A549 (cell line): ENCODE measurements around the gene DNMT3B. TPM values are rescaled to one million over a fixed set of nuclear protein-coding genes. Genes with fewer than 3 reads are reported as not detected.

Source experiments
- ATAC-seq, 2 experiments: fragments of 200-7000 bp in 1 of 2; fragments of >200 bp in 1 of 2; cut with Nextera tagmentation in 1 of 2; cut with Tn5 transposase in 1 of 2; 3 replicates each; pipeline versions ENCODE4 v1.8.0 to v1.9.1; 2018 to 2020; ENCODE audit warnings: mild to moderate bottlenecking in 1 of 2, moderate library complexity in 1 of 2
- CTCF ChIA-PET: fragments of 300-600 bp; sonication (Branson Sonifier 250); formaldehyde crosslinking; extraction: SDS; loops from one replicate; lab custom pipeline; 2021; ENCODE audit warnings: antibody characterized with exemption, inconsistent platforms; lab: Yijun Ruan, JAX
- POLR2A ChIA-PET: fragments of 350-600 bp; formaldehyde crosslinking; extraction: SDS; loops from one replicate; lab custom pipeline; 2021; ENCODE audit warnings: antibody characterized with exemption, inconsistent platforms; lab: Yijun Ruan, JAX
- DNase-seq, 2 experiments: peaks; one replicate each; pipeline versions ENCODE4 v3.0.0 to v3.0.0-alpha.2; 2011 to 2016; ENCODE audit warnings: low read depth in 1 of 2, low spot score in 1 of 2
- FAIRE-seq: peaks from 2 replicates; lab custom pipeline; 2011; peaks lifted over from hg19 to GRCh38; lab: Jason Lieb, UNC
- H3K27ac ChIP-seq, 2 experiments: fragments of >200 bp; sonication (Bioruptor Twin); formaldehyde crosslinking; 3 replicates each; pipeline ENCODE4 v1.5.1; 2016 to 2017
- H3K4me1 ChIP-seq: fragments of >200 bp; sonication (Bioruptor Twin); formaldehyde crosslinking; 3 replicates; pipeline ENCODE4 v1.6.1; 2016
- H3K4me2 ChIP-seq: fragments of >200 bp; sonication (Bioruptor Twin); formaldehyde crosslinking; 3 replicates; pipeline ENCODE4 v1.6.1; 2016
- H3K4me3 ChIP-seq: fragments of >200 bp; sonication (Bioruptor Twin); formaldehyde crosslinking; 3 replicates; pipeline ENCODE4 v1.5.1; 2016
- H3K9me3 ChIP-seq: fragments of >200 bp; sonication (Bioruptor Twin); formaldehyde crosslinking; 3 replicates; pipeline ENCODE4 v1.6.1; 2016
- ATOH8 ChIP-seq: fragments of 250-450 bp; sonication (Bioruptor Pico); IDR thresholded peaks from 2 replicates; pipeline ENCODE4 v1.5.0; 2020; ENCODE audit warnings: low read depth, mild to moderate bottlenecking, moderate library complexity
- BCL3 ChIP-seq: fragments of >200 bp; sonication (Bioruptor Twin); formaldehyde crosslinking; IDR thresholded peaks from 3 replicates; pipeline ENCODE4 v1.6.1; 2016
- CBX8 ChIP-seq: fragments of 200-600 bp; sonication (generic); IDR thresholded peaks from 2 replicates; pipeline ENCODE4 v1.6.1; 2016
- E2F6 ChIP-seq: IDR thresholded peaks from 2 replicates; pipeline ENCODE4 v1.6.1; 2012; ENCODE audit warnings: low read depth, borderline replicate concordance
- FOSB ChIP-seq: fragments of 250-450 bp; sonication (Bioruptor Pico); IDR thresholded peaks from 2 replicates; pipeline ENCODE4 v1.5.0; 2020; ENCODE audit warnings: mild to moderate bottlenecking, moderate library complexity
- FOSL2 ChIP-seq, 2 experiments: fragments of 450-650 bp in 1 of 2; fragments of >200 bp in 1 of 2; sonication (Bioruptor Twin) in 1 of 2; formaldehyde crosslinking; IDR thresholded peaks; 2 replicates each; pipeline versions ENCODE4 v1.5.0 to v1.6.1; 2016 to 2020; ENCODE audit warnings: mild to moderate bottlenecking in 1 of 2, moderate library complexity in 1 of 2
- FOXS1 ChIP-seq: fragments of 250-450 bp; sonication (Bioruptor Pico); IDR thresholded peaks from 2 replicates; pipeline ENCODE4 v1.5.0; 2020; ENCODE audit warnings: mild to moderate bottlenecking, moderate library complexity
- HDAC2 ChIP-seq: fragments of 200-600 bp; sonication (generic); IDR thresholded peaks from 2 replicates; pipeline ENCODE4 v1.6.1; 2016
- HES2 ChIP-seq: fragments of >200 bp; sonication (Bioruptor Twin); formaldehyde crosslinking; IDR thresholded peaks from 2 replicates; pipeline ENCODE4 v1.6.1; 2016
- HEYL ChIP-seq: fragments of 250-450 bp; sonication (Bioruptor Pico); IDR thresholded peaks from 2 replicates; pipeline ENCODE4 v1.8.0; 2021; ENCODE audit warnings: mild to moderate bottlenecking, moderate library complexity
- JUN ChIP-seq, 2 experiments: fragments of >200 bp; sonication (Bioruptor Twin); formaldehyde crosslinking; IDR thresholded peaks; 2 replicates in 1 of 2; 3 replicates in 1 of 2; pipeline ENCODE4 v1.6.1; 2016 to 2017
- JUNB ChIP-seq: fragments of >200 bp; sonication (Bioruptor Twin); formaldehyde crosslinking; IDR thresholded peaks from 2 replicates; pipeline ENCODE4 v1.6.1; 2016
- KDM1A ChIP-seq: fragments of 200-600 bp; sonication (generic); IDR thresholded peaks from 2 replicates; pipeline ENCODE4 v1.6.1; 2016; ENCODE audit warnings: low read depth, mild to moderate bottlenecking
- MAFK ChIP-seq: fragments of 450-650 bp; IDR thresholded peaks from 2 replicates; pipeline ENCODE4 v1.6.1; 2014; ENCODE audit not compliant: partially characterized antibody
- NPAS2 ChIP-seq: fragments of 250-450 bp; sonication (Bioruptor Pico); IDR thresholded peaks from 2 replicates; pipeline ENCODE4 v1.8.0; 2022; ENCODE audit warnings: mild to moderate bottlenecking, moderate library complexity, borderline replicate concordance
- NR3C1 ChIP-seq: fragments of >200 bp; sonication (Bioruptor Twin); formaldehyde crosslinking; IDR thresholded peaks from 3 replicates; pipeline ENCODE4 v1.6.1; 2017
- RCOR1 ChIP-seq: fragments of 150-350 bp; IDR thresholded peaks from 2 replicates; pipeline ENCODE4 v1.6.1; 2014; ENCODE audit warnings: antibody characterized with exemption, low read length, low read depth
- SREBF2 ChIP-seq: fragments of 450-650 bp; IDR thresholded peaks from 2 replicates; pipeline ENCODE4 v1.6.1; 2014; ENCODE audit warnings: mild to moderate bottlenecking, moderate library complexity
- USF2 ChIP-seq: fragments of 450-650 bp; IDR thresholded peaks from 2 replicates; pipeline ENCODE4 v1.6.1; 2014; ENCODE audit warnings: antibody characterized with exemption
- ZNF302 ChIP-seq: fragments of 250-450 bp; sonication (Bioruptor Pico); IDR thresholded peaks from 2 replicates; pipeline ENCODE4 v1.9.0; 2021; ENCODE audit warnings: inconsistent platforms, mild to moderate bottlenecking, moderate library complexity
- ZSCAN20 ChIP-seq: fragments of 250-450 bp; sonication (Bioruptor Pico); IDR thresholded peaks from 2 replicates; pipeline ENCODE4 v1.8.0; 2022; ENCODE audit warnings: mild to moderate bottlenecking, moderate library complexity
- WGBS: methylation state at CpG from one replicate; pipeline ENCODE4 v1.1.6; 2017; ENCODE audit errors: missing lambda C conversion rate; 5-methylcytosine and 5-hydroxymethylcytosine counted together
- polyA plus RNA-seq, 4 experiments: library from polyadenylated mRNA; depleted of rRNA in 3 of 4; stranded (reverse); fragments of >200 nt; fragmentation: RNase III in 1 of 4; extraction: RNeasy Plus Mini Kit Qiagen cat#74134 plus additional on column Dnase treatment in 1 of 4; gene quantifications; 2 replicates in 3 of 4; 3 replicates in 1 of 4; pipeline ENCODE4 v1.2.3, GENCODE V29; 2011 to 2017

Gene DNMT3B
- polyA plus RNA-seq, 2 of the 4 experiments (the other 2 are of a cell fraction): 5.2 to 11.3 TPM

- TF ChIP-seq ATOH8 (no peak), NR3C1 (no peak)
Measured at GRCh38 chr20:32784369-32785080, 22.3 kb downstream of the DNMT3B start (continued).

- POLR2A ChIA-PET: no interaction called here
- no peak overlapping the region for H3K4me3 ChIP-seq
Measured at GRCh38 chr20:32786059-32786760, 24.0 kb downstream of the DNMT3B start.

GRCh38 chr20:32787168-32787567, 25.0 kb downstream of the DNMT3B start:
- H3K4me2 ChIP-seq: no peak overlapping the region
- no peak overlapping the region for H3K27ac ChIP-seq
- DNase-seq: no peak
- TF ChIP-seq JUN (IDR thresholded peaks at IDR 0.05) (no peak), KDM1A (no peak), HES2 (no peak), JUNB (no peak), MAFK (no peak), SREBF2 (no peak), HEYL (CRISPR knock-in tag) (no peak), USF2 (no peak), ZSCAN20 (no peak), FOSL2 (IDR thresholded peaks at IDR 0.05) (no peak), FOSL2 (CRISPR knock-in tag; IDR thresholded peaks at IDR 0.05) (no peak), BCL3 (no peak), ZNF302 (no peak), RCOR1 (no peak), E2F6 (no peak)
- no peaks in the 10 kb centered on the region for H3K4me1 ChIP-seq
- no peak for FAIRE-seq
- ChIA-PET CTCF (interaction anchor here (0.7 to 2.0 kb wide), 3 partner anchors 9 to 113 kb away, joined by 4 to 6 read pairs (median 6); partner anchors contain the start of gene C20orf203), POLR2A (no interaction called here)
- WGBS: 81% methylated on average over 15 of the region's 16 CpGs
- no peak for ATAC-seq
- no peak overlapping the region for H3K4me3 ChIP-seq
- H3K9me3 ChIP-seq: no peaks in the 10 kb centered on the region

More at GRCh38 chr20:32786059-32786760, 24.0 kb downstream of the DNMT3B start:
- Histone ChIP-seq H3K4me2 (no peak overlapping the region), H3K4me1 (no peaks in the 10 kb centered on the region), H3K9me3 (no peaks in the 10 kb centered on the region), H3K27ac (no peak overlapping the region)
- WGBS: 90% methylated on average over 16 of the region's 16 CpGs
- CTCF ChIA-PET: interaction anchor here (0.7 to 2.0 kb wide), 3 partner anchors 8 to 112 kb away, joined by 4 to 6 read pairs (median 6); partner anchors contain the start of gene C20orf203
- no peak for FAIRE-seq
- no peak for DNase-seq
- ATAC-seq: no peak
- no peak for TF ChIP-seq CBX8
- TF ChIP-seq NPAS2 (CRISPR knock-in tag): no peak
- no peak for TF ChIP-seq FOSB
- no peak for TF ChIP-seq FOXS1
- no peak for TF ChIP-seq KDM1A
- no peak for TF ChIP-seq HDAC2
